C4-2B (cell line): Measurements from ENCODE around the gene ANKRD22.

Experiments used
- ZFX ChIP-seq: fragments of 450-650 bp; IDR thresholded peaks from 2 replicates; pipeline ENCODE4 v1.6.1; 2017
- TF ChIP-seq, protein P1 (sequence below): fragments of 450-650 bp; conservative IDR thresholded peaks from 2 replicates; pipeline ENCODE4 v1.5.1; 2017; ENCODE audit warnings: mild to moderate bottlenecking

DNA sequence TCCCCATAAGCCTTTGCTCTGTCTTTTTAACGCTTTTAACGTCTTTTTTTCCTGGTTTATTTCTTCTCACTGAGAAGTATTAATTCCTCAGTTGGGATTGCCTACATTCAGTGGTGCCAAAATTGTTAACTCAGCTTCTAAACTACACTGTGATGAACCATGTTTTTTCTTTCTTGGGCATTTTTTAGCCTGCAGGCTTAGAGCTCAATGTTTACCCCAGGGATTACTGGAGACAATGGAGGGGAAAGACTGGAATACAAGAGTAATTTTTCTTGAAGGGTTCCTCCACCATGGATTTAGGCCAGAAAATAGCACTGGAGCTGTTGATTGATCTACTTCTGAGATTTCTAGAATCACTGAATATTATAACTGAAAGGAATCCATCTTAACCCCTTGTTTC lies 48.2 kb upstream of the ANKRD22 start:
- TF ChIP-seq, protein P1, sequence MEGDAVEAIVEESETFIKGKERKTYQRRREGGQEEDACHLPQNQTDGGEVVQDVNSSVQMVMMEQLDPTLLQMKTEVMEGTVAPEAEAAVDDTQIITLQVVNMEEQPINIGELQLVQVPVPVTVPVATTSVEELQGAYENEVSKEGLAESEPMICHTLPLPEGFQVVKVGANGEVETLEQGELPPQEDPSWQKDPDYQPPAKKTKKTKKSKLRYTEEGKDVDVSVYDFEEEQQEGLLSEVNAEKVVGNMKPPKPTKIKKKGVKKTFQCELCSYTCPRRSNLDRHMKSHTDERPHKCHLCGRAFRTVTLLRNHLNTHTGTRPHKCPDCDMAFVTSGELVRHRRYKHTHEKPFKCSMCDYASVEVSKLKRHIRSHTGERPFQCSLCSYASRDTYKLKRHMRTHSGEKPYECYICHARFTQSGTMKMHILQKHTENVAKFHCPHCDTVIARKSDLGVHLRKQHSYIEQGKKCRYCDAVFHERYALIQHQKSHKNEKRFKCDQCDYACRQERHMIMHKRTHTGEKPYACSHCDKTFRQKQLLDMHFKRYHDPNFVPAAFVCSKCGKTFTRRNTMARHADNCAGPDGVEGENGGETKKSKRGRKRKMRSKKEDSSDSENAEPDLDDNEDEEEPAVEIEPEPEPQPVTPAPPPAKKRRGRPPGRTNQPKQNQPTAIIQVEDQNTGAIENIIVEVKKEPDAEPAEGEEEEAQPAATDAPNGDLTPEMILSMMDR = no peak
- TF ChIP-seq ZFX = no peak
